SK-N-MC (cell line): Measurements from ENCODE around the gene TOP1.
"Not testable (repeated sequence)": the region's sequence is repeated elsewhere in the genome, so short reads cannot be mapped to it uniquely, and the experiment has no call there.

Experiments used
- DNase-seq: peaks from one replicate; pipeline ENCODE4 v3.0.0-alpha.2; 2011; ENCODE audit warnings: low read depth, low spot score
- H3K27ac ChIP-seq: fragments of 200-600 bp; sonication (generic); 2 replicates; pipeline ENCODE4 v1.5.1; 2016; ENCODE audit warnings: mixed run types
- H3K36me3 ChIP-seq: fragments of 200-600 bp; sonication (generic); 2 replicates; pipeline ENCODE4 v1.6.1; 2017; ENCODE audit warnings: antibody characterized with exemption, low read length, mixed read lengths; ENCODE audit not compliant: insufficient read depth
- H3K4me3 ChIP-seq: fragments of 200-600 bp; sonication (generic); 2 replicates; pipeline ENCODE4 v1.5.1; 2016
- H3K9ac ChIP-seq: fragments of 200-600 bp; sonication (generic); 2 replicates; pipeline ENCODE4 v1.8.0; 2017; ENCODE audit warnings: mixed run types, mixed read lengths; ENCODE audit not compliant: insufficient read length
- H3K9me3 ChIP-seq: fragments of 200-600 bp; sonication (generic); 2 replicates; pipeline ENCODE4 v1.6.1; 2017; ENCODE audit warnings: low read depth, mild to moderate bottlenecking, antibody characterized with exemption, low read length, moderate library complexity, mixed read lengths
- EZH2 ChIP-seq: fragments of 200-600 bp; sonication (generic); IDR thresholded peaks from one replicate; pipeline ENCODE4 v1.6.1; 2017; ENCODE audit warnings: antibody characterized with exemption
- FOXP2 ChIP-seq: optimal IDR thresholded peaks from 2 replicates; pipeline ENCODE3; 2011; ENCODE audit warnings: mild to moderate bottlenecking, moderate library complexity; ENCODE audit not compliant: insufficient read depth; ENCODE audit errors: extremely low read length, control extremely low read depth
- POLR2AphosphoS5 ChIP-seq: IDR thresholded peaks from 2 replicates; pipeline ENCODE4 v1.6.1; 2012; ENCODE audit warnings: mild to moderate bottlenecking, low read depth, low read length, borderline replicate concordance

Gene TOP1

DNA sequence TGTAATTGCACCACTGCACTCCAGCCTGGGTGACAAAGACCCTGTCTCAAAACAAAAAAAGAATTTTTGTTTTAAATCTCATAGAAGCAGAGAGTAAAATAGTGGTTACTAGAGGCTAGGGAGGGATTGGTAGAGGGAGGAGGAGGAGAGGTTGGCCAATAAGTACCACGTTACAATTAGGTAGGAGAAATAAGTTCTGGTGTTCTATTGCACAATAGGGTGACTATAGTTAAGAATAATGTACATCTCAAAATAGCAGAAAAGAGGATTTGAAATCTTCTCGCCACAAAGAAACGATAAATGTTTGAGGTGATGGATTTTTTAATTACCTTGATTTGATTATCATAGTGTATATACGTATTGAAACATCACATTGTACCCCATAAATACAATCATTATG lies 27.1 kb upstream of the TOP1 start:
- H3K27ac ChIP-seq = no peak overlapping the region
- no peak for TF ChIP-seq POLR2AphosphoS5
- TF ChIP-seq FOXP2 = no peak
- TF ChIP-seq EZH2 = no peak
- DNase-seq = no peak

DNA sequence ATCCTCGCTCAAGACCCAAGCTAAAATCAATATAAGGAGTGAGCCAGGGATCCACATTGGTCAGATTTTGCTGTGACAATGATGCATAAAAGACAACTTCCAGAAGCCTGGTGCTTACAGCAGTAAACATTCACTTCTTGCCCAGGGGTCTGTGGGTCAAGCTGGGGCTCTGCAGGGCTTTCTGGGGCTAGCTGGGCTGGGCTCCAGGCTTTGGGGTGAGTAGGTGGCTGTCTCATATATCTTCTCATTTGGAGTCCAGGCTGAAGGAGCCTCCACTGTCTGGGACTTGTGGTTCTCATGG lies 25.8 kb upstream of the TOP1 start:
- no peaks in the 10 kb centered on the region for H3K9me3 ChIP-seq
- peak overlapping the region; percentile 40; the same call in 1 of the 2 replicates for H3K27ac ChIP-seq
- TF ChIP-seq POLR2AphosphoS5 (no peak), EZH2 (no peak), FOXP2 (no peak)
- no peak overlapping the region for H3K4me3 ChIP-seq
- H3K9ac ChIP-seq = no peak overlapping the region
- no peak for DNase-seq
- no peaks in the 10 kb centered on the region for H3K36me3 ChIP-seq

More for the DNA sequence above, 27.1 kb upstream of the TOP1 start:
- Histone ChIP-seq H3K9ac (no peak overlapping the region), H3K36me3 (no peaks in the 10 kb centered on the region), H3K4me3 (no peak overlapping the region), H3K9me3 (no peaks in the 10 kb centered on the region)

DNA sequence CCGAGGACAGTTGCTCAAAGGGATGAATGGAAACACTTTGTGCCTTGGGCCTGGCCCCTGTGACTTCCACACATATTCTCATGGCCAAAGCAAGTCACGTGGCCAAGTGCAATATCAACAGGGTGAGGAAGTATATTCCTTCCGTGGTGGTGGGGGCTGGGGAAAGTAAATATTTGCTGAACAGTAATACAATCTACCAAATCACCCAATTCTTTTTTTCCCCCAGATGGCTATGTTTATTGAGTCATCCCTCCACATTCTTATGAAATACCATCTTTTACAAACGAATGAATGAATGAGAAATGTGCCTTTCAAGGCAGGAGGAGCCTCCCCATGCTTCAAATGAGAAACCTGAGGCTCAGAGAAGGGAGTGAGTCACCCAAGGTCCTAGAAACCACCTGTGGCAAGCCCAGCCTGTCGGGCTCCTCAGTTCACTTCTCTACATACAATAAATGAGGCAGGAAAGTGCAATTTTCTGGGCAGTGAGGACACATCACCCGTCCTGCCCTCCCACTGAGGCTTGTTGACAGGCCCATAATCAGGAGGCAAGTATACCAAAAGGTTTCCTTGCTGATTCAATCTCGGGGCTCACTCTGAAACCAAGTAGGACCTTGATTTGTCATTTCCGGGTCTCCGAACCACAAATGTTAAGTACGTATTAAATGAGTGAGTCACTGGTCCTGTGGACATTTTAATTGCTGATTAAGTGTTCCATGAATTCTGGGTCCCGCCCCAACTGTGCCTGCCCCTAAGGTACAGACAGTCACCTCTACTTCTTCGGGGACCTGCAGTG lies 25.3 kb upstream of the TOP1 start:
- no peak for DNase-seq
- Histone ChIP-seq H3K27ac (peak overlapping the region; percentile 40; the same call in 1 of the 2 replicates), H3K36me3 (no peaks in the 10 kb centered on the region), H3K9me3 (no peaks in the 10 kb centered on the region), H3K4me3 (no peak overlapping the region), H3K9ac (no peak overlapping the region)
- TF ChIP-seq EZH2 = no peak

DNA sequence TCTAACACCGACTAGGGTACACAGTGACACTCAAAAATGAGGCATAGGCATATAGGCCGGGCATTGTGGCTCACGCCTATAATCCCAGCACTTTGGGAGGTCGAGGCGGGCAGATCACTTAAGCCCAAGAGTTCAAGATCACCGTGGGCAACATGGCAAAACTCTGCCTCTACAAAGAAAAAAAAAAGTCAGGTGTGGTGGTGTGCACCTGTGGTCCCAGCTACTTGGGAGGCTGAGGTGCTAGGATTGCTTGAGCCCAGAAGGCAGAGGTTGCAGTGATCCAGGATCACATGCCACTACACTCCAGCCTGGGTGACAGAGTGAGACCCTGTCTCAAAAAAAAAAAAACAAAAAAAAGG lies 24.7 kb upstream of the TOP1 start:
- not testable (repeated sequence) for H3K4me3 ChIP-seq, H3K9me3 ChIP-seq, DNase-seq, H3K9ac ChIP-seq, H3K27ac ChIP-seq, H3K36me3 ChIP-seq

DNA sequence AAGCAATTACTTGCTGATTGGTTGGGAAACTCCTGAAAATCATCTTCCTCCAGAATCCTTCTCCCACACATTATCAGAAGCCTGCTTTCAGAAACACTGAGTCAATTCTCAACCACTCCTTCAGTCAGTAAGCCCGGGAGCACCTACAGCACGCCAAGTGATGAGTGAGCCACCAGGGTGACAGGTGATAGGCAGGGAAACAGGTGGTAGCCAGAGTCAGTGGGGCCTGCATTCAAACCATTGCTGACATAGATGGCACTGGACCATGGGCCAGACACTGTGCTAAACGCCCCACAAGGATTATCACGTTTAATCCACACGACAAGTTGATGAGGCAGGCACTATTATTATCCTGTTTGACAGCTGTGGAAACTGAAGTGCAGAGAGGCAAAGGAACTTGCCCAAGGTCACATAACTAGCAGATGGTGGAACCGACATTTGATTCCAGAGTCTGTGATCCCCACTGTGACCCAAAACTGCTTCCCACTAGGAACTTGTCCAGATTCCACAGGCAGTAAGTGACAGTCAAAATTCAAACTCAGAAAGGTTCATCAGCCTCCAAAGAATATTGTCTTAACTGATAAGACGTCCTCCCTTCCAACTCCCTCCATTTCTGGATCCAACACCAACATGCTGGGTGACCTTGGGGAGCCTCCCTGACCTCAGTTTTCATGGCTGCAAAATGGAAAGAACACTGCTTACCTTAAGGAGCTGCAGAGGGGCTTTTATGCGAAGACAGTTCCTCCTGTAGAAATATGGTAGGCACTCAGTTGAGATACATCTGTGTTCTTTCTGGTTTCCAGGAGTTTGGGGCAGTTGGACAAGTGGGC lies 23.9 kb upstream of the TOP1 start:
- Histone ChIP-seq H3K27ac (no peak overlapping the region), H3K4me3 (no peak overlapping the region), H3K9ac (no peak overlapping the region), H3K36me3 (no peaks in the 10 kb centered on the region), H3K9me3 (no peaks in the 10 kb centered on the region)
- no peak for TF ChIP-seq POLR2AphosphoS5
- TF ChIP-seq FOXP2 = no peak
- no peak for TF ChIP-seq EZH2
- DNase-seq = no peak

DNA sequence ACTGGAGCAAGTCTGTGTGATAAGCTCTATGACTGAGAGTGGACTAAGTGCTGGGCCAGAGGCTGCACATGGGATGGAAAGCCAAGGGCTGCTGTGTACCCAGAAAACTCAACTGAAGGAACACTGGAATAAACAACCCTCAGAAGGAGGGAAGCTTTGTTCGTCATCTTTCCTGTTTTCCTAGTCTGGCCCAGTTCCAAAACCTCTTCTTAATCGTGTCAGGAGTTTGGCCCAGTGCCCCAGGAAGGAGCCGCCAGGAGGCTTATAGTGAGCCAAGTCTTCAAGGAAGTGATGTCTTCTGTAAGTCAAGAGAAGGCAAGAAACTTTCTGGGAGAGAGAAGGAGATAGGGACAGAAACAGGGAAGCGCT lies 23.3 kb upstream of the TOP1 start:
- H3K36me3 ChIP-seq = no peaks in the 10 kb centered on the region
- no peaks in the 10 kb centered on the region for H3K9me3 ChIP-seq
- no peak overlapping the region for H3K9ac ChIP-seq
- TF ChIP-seq EZH2 (no peak), FOXP2 (no peak), POLR2AphosphoS5 (no peak)
- DNase-seq = peak; percentile 90
- H3K4me3 ChIP-seq = no peak overlapping the region
- peak overlapping the region; percentile 35; the same call in 1 of the 2 replicates for H3K27ac ChIP-seq

DNA sequence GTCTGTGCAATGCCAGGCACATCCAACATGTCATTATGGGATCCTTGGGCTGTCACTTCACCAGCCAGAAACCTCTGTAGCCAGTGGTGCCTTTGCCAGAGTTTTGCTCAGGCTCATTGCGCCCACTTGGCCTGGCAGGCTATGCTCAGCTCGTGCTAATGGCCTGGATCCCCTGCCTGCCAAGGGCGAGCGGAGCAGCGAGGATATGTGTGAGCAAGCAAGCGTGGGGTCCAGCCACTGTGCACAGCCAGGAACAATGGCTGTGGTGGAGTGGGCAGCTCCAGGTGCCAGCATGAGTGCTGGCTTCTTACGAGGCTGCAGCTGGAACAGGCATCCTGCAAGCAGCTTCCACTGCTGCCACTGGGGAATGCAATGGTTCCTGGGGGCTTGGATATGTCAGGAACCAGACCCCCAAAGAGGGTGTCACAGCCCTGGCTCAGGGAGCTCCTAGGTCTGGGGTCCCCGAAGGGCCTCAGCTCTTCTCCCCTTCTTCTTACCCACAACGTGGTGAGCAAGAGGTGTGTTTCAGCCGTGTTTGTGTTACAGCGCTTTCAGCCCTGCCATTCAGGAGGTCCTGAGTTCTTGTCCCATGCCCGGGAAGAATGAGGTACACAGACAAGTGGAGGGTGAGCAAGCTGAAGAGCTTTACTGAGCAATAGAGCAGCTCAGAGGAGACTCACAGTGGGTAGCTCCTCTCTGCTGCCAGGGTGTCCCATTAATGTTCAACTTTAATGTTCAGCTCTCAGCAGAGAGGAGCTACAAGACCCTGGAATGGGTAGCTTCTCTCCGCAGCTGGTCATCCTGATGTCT lies 22.3 kb upstream of the TOP1 start:
- H3K36me3 ChIP-seq = no peaks in the 10 kb centered on the region
- no peak overlapping the region for H3K9ac ChIP-seq
- H3K9me3 ChIP-seq = no peaks in the 10 kb centered on the region
- no peak overlapping the region for H3K4me3 ChIP-seq
- DNase-seq = no peak
- no peak for TF ChIP-seq FOXP2
- TF ChIP-seq POLR2AphosphoS5 = no peak
- no peak for TF ChIP-seq EZH2
- H3K27ac ChIP-seq = no peak overlapping the region

DNA sequence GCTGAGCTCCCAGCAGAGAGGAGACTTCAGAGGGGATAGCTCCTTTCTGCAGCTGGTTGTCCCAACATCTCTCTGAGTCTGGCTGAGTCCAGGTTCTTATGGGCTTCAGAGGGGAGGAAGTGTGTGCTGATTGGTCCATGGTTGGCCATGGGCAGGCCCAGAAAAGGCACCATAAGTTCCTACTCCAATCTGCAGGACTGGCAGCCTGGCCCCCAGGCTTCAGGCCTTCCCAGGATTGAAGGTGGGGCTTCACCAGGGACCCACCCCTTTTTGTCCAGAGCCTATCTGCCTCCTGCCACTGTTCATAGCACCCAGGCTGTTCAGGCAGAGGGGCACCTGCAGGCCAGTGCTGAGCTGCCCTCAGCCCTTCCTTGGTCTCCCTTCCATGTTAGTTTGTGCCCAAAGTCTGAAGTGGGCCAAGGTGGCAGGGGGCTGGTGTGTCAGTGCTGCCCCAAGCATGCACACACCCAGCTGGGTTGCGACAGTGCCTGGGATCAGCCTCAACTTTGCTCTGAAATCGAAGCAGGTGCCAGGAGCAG lies 21.6 kb upstream of the TOP1 start:
- Histone ChIP-seq H3K9me3 (no peaks in the 10 kb centered on the region), H3K27ac (no peak overlapping the region), H3K36me3 (no peaks in the 10 kb centered on the region), H3K4me3 (no peak overlapping the region), H3K9ac (no peak overlapping the region)
- TF ChIP-seq FOXP2 (no peak), EZH2 (no peak), POLR2AphosphoS5 (no peak)
- no peak for DNase-seq
